SU-DHL-6 (cell line): ENCODE data around the gene SAA2.

Source experiments
- H2AFZ ChIP-seq: fragments of 200-600 bp; sonication (generic); 2 replicates; pipeline ENCODE4 v1.6.1; 2014; ENCODE audit warnings: low read depth, mild to moderate bottlenecking, moderate library complexity, mixed read lengths, antibody characterized with exemption, low read length; ENCODE audit not compliant: severe bottlenecking
- H3F3A ChIP-seq: fragments of 200-600 bp; shearing (Covaris generic); 2 replicates; pipeline ENCODE4 v1.6.0; 2016; ENCODE audit warnings: antibody characterized with exemption, mild to moderate bottlenecking; ENCODE audit not compliant: insufficient read depth
- H3K27ac ChIP-seq: fragments of 200-600 bp; sonication (generic); 2 replicates; pipeline ENCODE4 v1.5.1; 2016; ENCODE audit warnings: low read depth, mild to moderate bottlenecking, low read length, moderate library complexity, mixed read lengths
- H3K27me3 ChIP-seq: fragments of 200-600 bp; sonication (generic), shearing (Covaris generic); 2 replicates; pipeline ENCODE4 v1.6.0; 2014; ENCODE audit warnings: mild to moderate bottlenecking, low read length
- H3K36me3 ChIP-seq: fragments of 200-600 bp; sonication (generic); 2 replicates; pipeline ENCODE4 v1.6.1; 2014; ENCODE audit warnings: mild to moderate bottlenecking, low read length, mixed read lengths
- H3K4me2 ChIP-seq: fragments of 300-600, 200-600 bp; shearing (Covaris generic), sonication (generic); 2 replicates; pipeline ENCODE4 v1.6.0; 2014; ENCODE audit warnings: low read length, low read depth, mild to moderate bottlenecking; ENCODE audit not compliant: poor library complexity, severe bottlenecking
- H3K4me3 ChIP-seq: fragments of 200-600 bp; sonication (generic); 2 replicates; pipeline ENCODE4 v1.5.1; 2014; ENCODE audit warnings: antibody characterized with exemption, low read length, mild to moderate bottlenecking, mixed read lengths; ENCODE audit not compliant: insufficient read depth, poor library complexity, severe bottlenecking
- H3K79me2 ChIP-seq: fragments of 200-600 bp; sonication (generic); 2 replicates; pipeline ENCODE4 v1.6.1; 2014; ENCODE audit warnings: mild to moderate bottlenecking, low read length, moderate library complexity; ENCODE audit not compliant: insufficient read depth
- H3K9ac ChIP-seq: fragments of 200-600 bp; sonication (generic); 2 replicates; pipeline ENCODE4 v1.7.0; 2014; ENCODE audit warnings: mild to moderate bottlenecking, low read length
- H3K9me2 ChIP-seq: fragments of 200-600 bp; sonication (generic); replicated peaks from 2 replicates; pipeline ENCODE4 v1.6.1; 2014; ENCODE audit warnings: low read length; ENCODE audit not compliant: insufficient read depth
- H3K9me3 ChIP-seq: fragments of 200-600 bp; sonication (generic); 2 replicates; pipeline ENCODE4 v1.6.1; 2014; ENCODE audit warnings: low read length, mixed read lengths; ENCODE audit not compliant: insufficient read depth
- H4K20me1 ChIP-seq: fragments of 200-600 bp; sonication (generic); 2 replicates; pipeline ENCODE4 v1.6.1; 2014; ENCODE audit warnings: low read depth, mild to moderate bottlenecking, antibody characterized with exemption, low read length, moderate library complexity, mixed read lengths
- EZH2phosphoT487 ChIP-seq: fragments of 200-600 bp; sonication (generic), shearing (Covaris generic); conservative IDR thresholded peaks from 2 replicates; pipeline ENCODE4 v1.6.1; 2018; ENCODE audit warnings: mild to moderate bottlenecking, antibody characterized with exemption, low read length, moderate library complexity, mixed read lengths
- TF ChIP-seq, protein P1 (sequence below): fragments of 200-600 bp; sonication (generic); IDR thresholded peaks from one replicate; pipeline ENCODE4 v1.5.1; 2017; ENCODE audit warnings: antibody characterized with exemption, mild to moderate bottlenecking, low read length, moderate library complexity; ENCODE audit not compliant: insufficient read depth, poor library complexity, severe bottlenecking

The SAA2 gene

DNA sequence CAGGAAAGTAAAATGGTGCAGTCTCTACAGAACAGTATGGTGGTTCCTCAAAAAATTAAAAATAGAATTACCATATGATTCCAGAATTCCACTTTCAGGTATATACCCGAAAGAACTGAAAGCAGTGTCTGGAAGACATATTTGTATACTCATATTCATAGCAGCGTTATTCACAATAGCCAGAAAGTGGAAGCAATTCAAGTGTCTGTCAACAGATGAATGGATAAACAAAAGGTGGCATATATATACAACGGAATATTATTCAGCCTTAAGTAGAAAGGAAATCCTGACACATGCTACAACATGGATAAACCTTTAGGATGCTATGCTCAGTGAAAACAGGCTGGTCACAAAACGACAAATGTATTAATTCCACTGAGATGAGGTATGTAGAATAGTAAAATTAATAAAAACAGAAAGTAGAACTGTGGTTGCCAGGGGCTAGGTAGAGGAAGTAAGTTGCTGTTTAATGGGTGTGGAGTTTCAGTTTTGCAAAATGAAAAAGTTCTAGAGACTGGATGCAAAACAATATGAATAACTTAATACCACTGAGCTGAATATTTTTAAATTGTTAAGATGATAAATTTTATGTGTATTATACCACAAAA is 32.1 kb upstream of the SAA2 start:
- Histone ChIP-seq H3F3A (peaks cover 11% of the 10 kb centered on the region; the same call in 1 of the 2 replicates), H3K4me2 (no peak overlapping the region), H3K79me2 (no peaks in the 10 kb centered on the region), H3K27me3 (no peaks in the 10 kb centered on the region), H3K9me2 (no peaks in the 10 kb centered on the region), H2AFZ (no peak overlapping the region), H3K9me3 (no peaks in the 10 kb centered on the region), H4K20me1 (no peaks in the 10 kb centered on the region), H3K4me3 (no peak overlapping the region), H3K36me3 (peaks cover 20% of the 10 kb centered on the region; the same call in 1 of the 2 replicates), H3K9ac (no peak overlapping the region), H3K27ac (no peak overlapping the region)
- TF ChIP-seq, protein P1, sequence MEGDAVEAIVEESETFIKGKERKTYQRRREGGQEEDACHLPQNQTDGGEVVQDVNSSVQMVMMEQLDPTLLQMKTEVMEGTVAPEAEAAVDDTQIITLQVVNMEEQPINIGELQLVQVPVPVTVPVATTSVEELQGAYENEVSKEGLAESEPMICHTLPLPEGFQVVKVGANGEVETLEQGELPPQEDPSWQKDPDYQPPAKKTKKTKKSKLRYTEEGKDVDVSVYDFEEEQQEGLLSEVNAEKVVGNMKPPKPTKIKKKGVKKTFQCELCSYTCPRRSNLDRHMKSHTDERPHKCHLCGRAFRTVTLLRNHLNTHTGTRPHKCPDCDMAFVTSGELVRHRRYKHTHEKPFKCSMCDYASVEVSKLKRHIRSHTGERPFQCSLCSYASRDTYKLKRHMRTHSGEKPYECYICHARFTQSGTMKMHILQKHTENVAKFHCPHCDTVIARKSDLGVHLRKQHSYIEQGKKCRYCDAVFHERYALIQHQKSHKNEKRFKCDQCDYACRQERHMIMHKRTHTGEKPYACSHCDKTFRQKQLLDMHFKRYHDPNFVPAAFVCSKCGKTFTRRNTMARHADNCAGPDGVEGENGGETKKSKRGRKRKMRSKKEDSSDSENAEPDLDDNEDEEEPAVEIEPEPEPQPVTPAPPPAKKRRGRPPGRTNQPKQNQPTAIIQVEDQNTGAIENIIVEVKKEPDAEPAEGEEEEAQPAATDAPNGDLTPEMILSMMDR = no peak
- TF ChIP-seq EZH2phosphoT487 = no peak

DNA sequence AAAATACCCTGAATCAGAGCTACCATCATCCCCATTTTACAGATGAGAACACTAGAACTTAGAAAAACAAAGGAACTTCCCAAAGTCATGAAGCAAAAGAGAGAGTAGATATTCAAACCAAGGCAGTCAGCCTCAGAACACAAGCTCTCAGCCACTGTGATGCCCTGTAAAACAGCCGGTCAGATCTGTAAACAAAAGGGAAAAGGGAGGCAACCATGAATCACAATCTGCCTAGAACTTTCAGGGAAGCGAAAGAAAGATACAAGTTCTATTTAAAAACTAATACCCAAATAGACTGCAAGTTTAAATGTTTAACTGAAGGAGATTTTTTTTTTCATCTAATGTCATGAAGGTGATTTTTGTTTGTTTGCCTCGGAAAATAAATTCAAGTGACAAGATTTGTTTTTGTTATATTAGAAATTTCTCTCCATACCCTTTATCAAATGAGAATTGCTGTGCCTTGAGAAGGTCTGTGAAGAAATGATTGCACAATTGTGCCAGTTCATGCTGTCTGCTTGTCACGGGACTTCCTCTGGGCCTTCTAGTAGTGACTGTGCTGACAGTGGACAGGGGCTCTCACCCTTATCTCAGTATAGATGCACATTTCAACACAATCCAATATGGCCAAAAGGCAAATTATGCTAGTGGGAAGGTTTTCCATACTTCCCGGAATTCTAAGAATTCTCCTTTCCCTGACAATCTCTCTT is 29.2 kb upstream of the SAA2 start:
- H2AFZ ChIP-seq = no peak overlapping the region
- peaks cover 11% of the 10 kb centered on the region; the same call in 1 of the 2 replicates for H3F3A ChIP-seq
- no peak overlapping the region for H3K9ac ChIP-seq
- H3K27ac ChIP-seq = no peak overlapping the region
- no peak for TF ChIP-seq EZH2phosphoT487
- TF ChIP-seq, protein P1 = no peak
- H3K36me3 ChIP-seq = no peaks in the 10 kb centered on the region
- H3K4me2 ChIP-seq = no peak overlapping the region
- H3K4me3 ChIP-seq = no peak overlapping the region
- no peaks in the 10 kb centered on the region for H3K79me2 ChIP-seq
- H3K9me3 ChIP-seq = no peaks in the 10 kb centered on the region
- H4K20me1 ChIP-seq = no peaks in the 10 kb centered on the region
- H3K9me2 ChIP-seq = no peaks in the 10 kb centered on the region
- no peaks in the 10 kb centered on the region for H3K27me3 ChIP-seq

DNA sequence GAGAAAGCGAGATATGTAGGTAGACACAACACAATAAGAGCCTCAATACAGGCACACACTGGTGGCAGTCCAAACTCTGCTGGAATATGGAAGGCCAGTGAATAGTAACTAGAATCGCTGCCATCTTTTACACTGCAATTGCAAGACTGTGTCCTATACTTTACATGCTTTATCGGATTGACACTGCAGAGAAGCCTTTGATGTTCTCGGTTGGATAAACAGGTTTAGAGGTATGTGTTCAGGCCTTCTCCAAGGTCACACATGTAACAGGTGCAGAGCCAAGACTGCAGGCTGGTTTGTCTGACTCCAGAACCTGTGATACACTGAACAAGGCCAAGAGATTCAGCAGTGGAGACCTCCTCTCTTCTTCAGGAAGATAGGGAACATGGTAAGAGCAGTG is 22.7 kb upstream of the SAA2 start:
- H3K4me2 ChIP-seq = no peak overlapping the region
- TF ChIP-seq EZH2phosphoT487 = no peak
- TF ChIP-seq, protein P1 = no peak

More for the DNA sequence above, 22.7 kb upstream of the SAA2 start:
- H3K27ac ChIP-seq = no peak overlapping the region
- no peak overlapping the region for H2AFZ ChIP-seq
- H3K9ac ChIP-seq = no peak overlapping the region
- no peaks in the 10 kb centered on the region for H3K79me2 ChIP-seq
- no peaks in the 10 kb centered on the region for H3K9me3 ChIP-seq
- no peaks in the 10 kb centered on the region for H3K27me3 ChIP-seq
- H3K4me3 ChIP-seq = no peak overlapping the region
- H4K20me1 ChIP-seq = no peaks in the 10 kb centered on the region
- H3F3A ChIP-seq = no peaks in the 10 kb centered on the region
- H3K9me2 ChIP-seq = no peaks in the 10 kb centered on the region
- no peaks in the 10 kb centered on the region for H3K36me3 ChIP-seq
